ENCODE data around the gene RABL6. TPM values are rescaled to one million over a fixed set of nuclear protein-coding genes. Genes with fewer than 3 reads are reported as not detected.

RABL6 gene
- total RNA-seq, 2 donors from 2014 or later, result 76.6 to 124 TPM

DNA sequence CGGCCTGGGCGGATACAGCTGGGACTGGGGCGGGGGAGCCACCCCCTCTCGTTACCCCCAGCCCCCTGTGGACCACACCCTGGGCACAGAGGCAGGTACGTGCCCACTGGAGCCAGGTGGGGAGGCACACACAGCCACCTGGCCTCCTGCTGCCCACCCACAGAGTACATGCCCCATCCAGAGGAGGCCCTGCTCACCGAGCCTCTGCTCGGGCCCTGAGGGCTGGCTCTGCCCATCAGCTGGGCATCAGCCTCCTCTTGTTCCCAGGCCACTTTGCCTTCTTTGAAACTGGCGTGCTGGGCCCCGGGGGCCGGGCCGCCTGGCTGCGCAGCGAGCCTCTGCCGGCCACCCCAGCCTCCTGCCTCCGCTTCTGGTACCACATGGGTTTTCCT, 50.7 kb downstream of the RABL6 start:
- 61% methylated on average over 6 of the region's 15 CpGs for WGBS
- H3K27ac ChIP-seq, result peak overlapping the region; percentile 71 to 75
- peaks cover 16% of the 10 kb centered on the region for H3K4me1 ChIP-seq (replicated peaks)
- TF ChIP-seq, protein P1, sequence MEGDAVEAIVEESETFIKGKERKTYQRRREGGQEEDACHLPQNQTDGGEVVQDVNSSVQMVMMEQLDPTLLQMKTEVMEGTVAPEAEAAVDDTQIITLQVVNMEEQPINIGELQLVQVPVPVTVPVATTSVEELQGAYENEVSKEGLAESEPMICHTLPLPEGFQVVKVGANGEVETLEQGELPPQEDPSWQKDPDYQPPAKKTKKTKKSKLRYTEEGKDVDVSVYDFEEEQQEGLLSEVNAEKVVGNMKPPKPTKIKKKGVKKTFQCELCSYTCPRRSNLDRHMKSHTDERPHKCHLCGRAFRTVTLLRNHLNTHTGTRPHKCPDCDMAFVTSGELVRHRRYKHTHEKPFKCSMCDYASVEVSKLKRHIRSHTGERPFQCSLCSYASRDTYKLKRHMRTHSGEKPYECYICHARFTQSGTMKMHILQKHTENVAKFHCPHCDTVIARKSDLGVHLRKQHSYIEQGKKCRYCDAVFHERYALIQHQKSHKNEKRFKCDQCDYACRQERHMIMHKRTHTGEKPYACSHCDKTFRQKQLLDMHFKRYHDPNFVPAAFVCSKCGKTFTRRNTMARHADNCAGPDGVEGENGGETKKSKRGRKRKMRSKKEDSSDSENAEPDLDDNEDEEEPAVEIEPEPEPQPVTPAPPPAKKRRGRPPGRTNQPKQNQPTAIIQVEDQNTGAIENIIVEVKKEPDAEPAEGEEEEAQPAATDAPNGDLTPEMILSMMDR (IDR thresholded peaks at IDR 0.05), result no peak
- TF ChIP-seq POLR2AphosphoS5 (IDR thresholded peaks at IDR 0.05), result no peak
- no peak for TF ChIP-seq POLR2A (IDR thresholded peaks at IDR 0.05)
- H3K9me3 ChIP-seq, result no peaks in the 10 kb centered on the region
- no peak overlapping the region for H3K4me3 ChIP-seq
- no peak for DNase-seq (ENCODE audit: low spot score)
- H3K36me3 ChIP-seq, result peaks cover 6 to 11% of the 10 kb centered on the region in 2 donors
- H3K27me3 ChIP-seq (replicated peaks; ENCODE audit: insufficient read depth), result no peaks in the 10 kb centered on the region
- intact Hi-C loops (cut with DNase I), result no loop called here

DNA sequence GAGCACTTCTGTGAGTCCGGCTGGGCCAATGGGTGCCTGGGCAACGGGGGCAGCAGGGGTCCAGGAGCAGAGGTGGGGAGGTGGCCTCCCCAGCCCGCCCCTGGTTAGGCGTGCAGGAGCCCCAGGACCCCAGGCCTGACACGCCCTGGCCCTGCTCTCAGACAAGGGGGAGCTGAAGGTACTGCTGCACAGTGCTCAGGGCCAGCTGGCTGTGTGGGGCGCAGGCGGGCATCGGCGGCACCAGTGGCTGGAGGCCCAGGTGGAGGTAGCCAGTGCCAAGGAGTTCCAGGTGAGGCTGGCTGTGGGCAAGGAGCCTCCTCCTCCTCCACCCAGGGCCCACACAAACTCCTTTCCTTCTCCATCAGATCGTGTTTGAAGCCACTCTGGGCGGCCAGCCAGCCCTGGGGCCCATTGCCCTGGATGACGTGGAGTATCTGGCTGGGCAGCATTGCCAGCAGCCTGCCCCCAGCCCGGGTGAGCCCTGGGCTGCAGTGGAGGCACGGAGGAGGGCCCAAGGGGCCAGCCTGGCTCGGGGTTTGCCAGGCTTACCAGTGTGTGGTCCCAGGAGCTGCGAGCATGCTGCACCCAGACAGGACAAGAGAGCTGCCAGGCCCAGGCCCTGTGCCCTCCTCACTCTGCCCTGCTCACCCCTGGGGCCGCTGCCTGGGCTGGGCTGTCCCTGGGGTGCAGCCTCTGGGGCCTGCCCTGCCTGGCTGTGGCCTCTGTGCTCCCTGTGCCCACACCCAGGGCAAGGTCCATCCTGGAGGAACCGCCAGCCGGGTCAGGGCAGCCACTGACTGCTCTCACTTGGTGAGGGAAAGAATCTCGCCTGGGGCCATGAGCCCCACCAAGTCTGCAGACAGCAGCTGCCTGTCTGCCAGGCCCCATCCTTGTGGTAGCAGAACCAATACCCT, 51.4 kb downstream of the RABL6 start:
- intact Hi-C loops (cut with DNase I), result no loop called here
- DNase-seq (ENCODE audit: low spot score), result peak; percentile 81
- WGBS, result 31% methylated on average over 16 of the region's 20 CpGs
- H3K27me3 ChIP-seq (replicated peaks; ENCODE audit: insufficient read depth), result no peaks in the 10 kb centered on the region
- H3K9me3 ChIP-seq, result no peaks in the 10 kb centered on the region
- no peak overlapping the region for H3K4me3 ChIP-seq
- no peak for TF ChIP-seq POLR2A (IDR thresholded peaks at IDR 0.05)
- peak; percentile 72 for TF ChIP-seq POLR2AphosphoS5 (IDR thresholded peaks at IDR 0.05)
- TF ChIP-seq, protein P1 (IDR thresholded peaks at IDR 0.05), result no peak
- peak overlapping the region; percentile 71 to 75 for H3K27ac ChIP-seq
- H3K4me1 ChIP-seq (replicated peaks), result peaks cover 16% of the 10 kb centered on the region
- H3K36me3 ChIP-seq, result peaks cover 6 to 13% of the 10 kb centered on the region in 2 donors

DNA sequence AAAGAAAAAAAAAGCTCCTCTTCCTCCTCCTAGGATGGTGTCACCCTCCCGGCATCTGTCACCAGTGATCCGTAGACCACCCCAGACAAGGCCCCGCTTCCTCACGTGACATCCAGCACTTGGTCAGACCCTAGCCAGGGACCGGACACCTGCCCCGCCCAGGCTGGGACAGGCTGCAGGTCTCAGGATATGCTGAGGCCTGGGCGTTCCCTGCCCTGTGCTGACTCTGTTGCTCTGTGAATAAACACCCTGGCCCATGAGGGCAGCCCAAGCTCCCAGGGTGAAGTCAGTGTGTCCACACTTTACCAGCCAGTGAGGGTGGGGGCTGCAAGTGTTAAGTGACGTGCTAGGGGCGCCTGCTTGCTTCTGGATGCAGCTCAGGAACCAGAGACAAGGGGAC, 52.8 kb downstream of the RABL6 start:
- WGBS, result 86% methylated on average over 9 of the region's 9 CpGs
- H3K27ac ChIP-seq, result no peak overlapping the region
- intact Hi-C loops (cut with DNase I), result no loop called here
- no peak for TF ChIP-seq POLR2A (IDR thresholded peaks at IDR 0.05)
- TF ChIP-seq, protein P1 (IDR thresholded peaks at IDR 0.05), result no peak
- TF ChIP-seq POLR2AphosphoS5 (IDR thresholded peaks at IDR 0.05), result no peak
- H3K36me3 ChIP-seq, result peaks cover 6 to 13% of the 10 kb centered on the region in 2 donors
- no peak overlapping the region for H3K4me3 ChIP-seq
- no peak for DNase-seq (ENCODE audit: low spot score)
- H3K27me3 ChIP-seq (replicated peaks; ENCODE audit: insufficient read depth), result no peaks in the 10 kb centered on the region
- H3K9me3 ChIP-seq, result no peaks in the 10 kb centered on the region
- peaks cover 23% of the 10 kb centered on the region for H3K4me1 ChIP-seq (replicated peaks)

DNA sequence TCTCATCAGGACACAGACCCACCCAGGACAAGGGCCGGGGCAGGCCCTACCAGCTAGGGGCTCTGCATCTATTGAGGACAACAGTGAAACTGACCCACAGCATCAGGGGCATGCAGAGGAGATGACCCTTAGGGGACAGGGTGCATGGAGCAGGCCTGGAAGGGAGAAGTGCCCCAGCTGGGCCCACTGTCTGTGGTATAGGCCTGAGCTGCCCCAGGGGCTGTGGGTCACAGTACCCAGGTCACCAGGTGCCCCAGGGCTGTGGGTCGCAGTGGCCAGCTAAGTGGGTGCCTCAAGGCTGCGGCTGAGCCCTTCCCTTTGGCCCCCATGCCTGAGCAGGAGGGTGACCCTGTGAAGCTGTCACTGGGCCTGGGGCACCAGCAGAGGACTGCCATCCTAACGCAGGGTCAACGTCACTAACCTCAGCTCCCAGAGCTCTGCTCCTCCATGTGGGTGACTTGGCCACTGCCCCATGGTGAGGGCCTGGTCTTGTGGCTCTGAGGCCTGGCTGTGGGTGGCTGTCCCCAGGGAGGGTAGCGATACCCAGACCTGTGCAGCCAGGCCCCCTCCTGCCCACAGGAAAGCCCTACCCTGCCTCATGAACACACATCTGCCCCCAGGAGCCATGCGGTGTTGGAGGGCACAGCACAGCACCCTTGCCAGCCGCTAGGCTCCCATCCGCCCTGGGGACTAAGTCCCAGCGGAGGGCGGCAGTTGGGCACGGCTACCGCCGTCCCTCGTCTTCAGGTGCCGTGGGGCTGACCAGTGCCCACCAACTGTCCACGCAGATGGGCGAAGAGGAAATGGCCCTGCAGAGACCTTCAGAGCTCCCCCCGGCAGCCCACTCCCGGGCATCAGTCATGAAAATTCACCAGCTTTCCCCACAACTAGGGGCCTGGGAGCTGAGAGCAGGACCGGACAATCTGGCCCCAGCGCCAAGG, 53.5 kb downstream of the RABL6 start:
- Histone ChIP-seq H3K27ac (no peak overlapping the region), H3K4me1 (replicated peaks) (peaks cover 23% of the 10 kb centered on the region), H3K4me3 (no peak overlapping the region), H3K27me3 (replicated peaks; ENCODE audit: insufficient read depth) (no peaks in the 10 kb centered on the region), H3K36me3 (peaks cover 6 to 13% of the 10 kb centered on the region in 2 donors), H3K9me3 (no peaks in the 10 kb centered on the region)
- TF ChIP-seq, protein P1 (IDR thresholded peaks at IDR 0.05), result no peak
- TF ChIP-seq POLR2AphosphoS5 (IDR thresholded peaks at IDR 0.05) (no peak), POLR2A (IDR thresholded peaks at IDR 0.05) (no peak)
- DNase-seq (ENCODE audit: low spot score), result no peak
- WGBS, result 91% methylated on average over 13 of the region's 22 CpGs
- intact Hi-C loops (cut with DNase I), result no loop called here
